GM19099 (cell line): Measurements from ENCODE around the gene ARHGDIA.

ENCODE experiments used
- POLR2A ChIP-seq: IDR thresholded peaks from 3 replicates; pipeline ENCODE4 v1.6.1; 2011; ENCODE audit warnings: low read depth; ENCODE audit not compliant: insufficient read length; ENCODE audit errors: extremely low read depth

The ARHGDIA gene

GRCh38 chr17:81878294-81878693, 7.2 kb upstream of the ARHGDIA start:
- TF ChIP-seq POLR2A = no peak

GRCh38 chr17:81877569-81877968, 6.4 kb upstream of the ARHGDIA start:
- TF ChIP-seq POLR2A = no peak

GRCh38 chr17:81871387-81872230, 472 bp upstream of the ARHGDIA start:
- TF ChIP-seq POLR2A = peak; percentile 94

DNA sequence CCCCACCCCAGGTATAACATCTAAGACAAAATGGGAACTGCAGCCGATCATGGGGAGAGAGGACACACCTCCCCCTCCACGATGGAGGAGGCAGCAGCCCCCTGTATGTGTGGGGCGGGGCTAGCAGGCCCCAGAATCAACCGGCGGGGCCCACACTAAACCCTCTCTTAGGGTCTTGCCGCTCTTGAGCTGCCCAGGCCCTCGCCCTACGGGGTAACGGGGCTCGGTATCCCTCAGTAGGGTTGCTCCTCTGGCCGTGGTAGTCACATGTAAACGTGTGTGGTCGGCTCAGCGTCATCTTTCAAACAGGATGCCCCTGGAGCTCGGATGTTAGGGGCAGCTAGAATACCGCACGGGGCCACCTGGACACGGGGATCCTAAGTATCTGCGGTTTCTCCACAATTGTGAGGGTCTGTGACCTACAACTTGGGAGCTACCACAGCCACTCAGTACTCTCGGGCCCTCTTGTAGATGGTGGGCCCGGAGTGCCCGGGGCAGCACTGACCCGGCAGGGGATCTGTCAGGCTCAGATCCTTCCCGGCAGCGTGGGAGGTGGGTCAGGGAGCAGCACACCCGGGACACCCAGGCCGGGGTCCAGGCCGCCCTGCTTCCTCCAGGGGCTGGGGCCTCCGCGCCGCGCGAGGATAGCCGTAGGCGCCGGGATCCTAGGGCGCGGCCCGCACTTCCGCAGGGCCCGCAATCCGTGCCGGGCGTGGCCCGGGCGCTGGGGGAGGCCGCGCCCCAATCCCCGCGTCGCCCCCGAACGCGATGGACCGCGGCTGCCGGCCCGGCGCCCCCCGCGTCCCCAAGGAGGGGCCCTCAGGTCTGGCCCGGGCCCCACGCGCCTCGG, 781 bp downstream of the ARHGDIA start:
- TF ChIP-seq POLR2A = no peak

DNA sequence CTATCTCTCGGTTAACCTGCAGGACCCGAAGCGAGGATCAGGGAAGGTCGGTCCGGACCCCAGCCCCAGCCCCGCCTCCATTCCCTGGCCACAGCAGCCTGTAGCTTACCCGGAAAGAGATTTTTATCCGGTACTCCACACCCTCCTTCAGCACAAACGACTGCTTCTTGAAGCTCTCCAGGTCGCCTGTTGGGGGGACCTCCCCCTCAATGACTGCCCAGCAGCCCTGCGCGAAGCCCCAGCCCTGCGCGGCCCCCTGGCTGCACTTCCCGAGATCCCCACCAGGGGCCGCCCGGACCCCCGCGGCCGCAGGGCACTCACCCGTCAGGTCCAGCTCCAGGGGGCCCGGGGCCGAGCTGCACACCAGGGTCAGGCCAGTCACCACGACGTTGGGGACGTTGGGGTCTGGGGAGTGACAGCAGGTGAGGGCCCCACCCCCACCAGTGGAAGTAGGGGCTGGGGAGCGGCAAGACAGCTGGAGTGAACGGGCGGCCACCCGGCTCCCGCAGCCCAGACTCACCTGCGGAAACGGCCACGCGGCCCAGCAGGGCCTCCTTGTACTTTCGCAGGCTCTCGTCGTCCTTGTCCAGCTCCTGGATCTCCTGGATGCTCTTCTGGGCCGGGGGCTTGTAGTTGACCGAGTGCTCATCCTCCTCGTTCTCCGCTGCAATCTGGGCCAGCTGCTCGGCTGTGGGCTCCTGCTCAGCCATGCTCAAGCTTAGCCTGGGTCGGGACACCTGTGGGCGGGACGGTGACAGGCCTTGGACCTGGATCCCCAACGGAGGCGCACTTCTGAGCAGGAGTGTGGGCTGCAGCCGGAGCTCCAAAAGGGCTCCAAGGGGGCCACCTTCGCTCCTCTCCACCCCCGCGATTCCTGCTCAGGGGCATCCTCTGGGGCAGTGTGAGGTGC, 1.7 kb downstream of the ARHGDIA start:
- no peak for TF ChIP-seq POLR2A

DNA sequence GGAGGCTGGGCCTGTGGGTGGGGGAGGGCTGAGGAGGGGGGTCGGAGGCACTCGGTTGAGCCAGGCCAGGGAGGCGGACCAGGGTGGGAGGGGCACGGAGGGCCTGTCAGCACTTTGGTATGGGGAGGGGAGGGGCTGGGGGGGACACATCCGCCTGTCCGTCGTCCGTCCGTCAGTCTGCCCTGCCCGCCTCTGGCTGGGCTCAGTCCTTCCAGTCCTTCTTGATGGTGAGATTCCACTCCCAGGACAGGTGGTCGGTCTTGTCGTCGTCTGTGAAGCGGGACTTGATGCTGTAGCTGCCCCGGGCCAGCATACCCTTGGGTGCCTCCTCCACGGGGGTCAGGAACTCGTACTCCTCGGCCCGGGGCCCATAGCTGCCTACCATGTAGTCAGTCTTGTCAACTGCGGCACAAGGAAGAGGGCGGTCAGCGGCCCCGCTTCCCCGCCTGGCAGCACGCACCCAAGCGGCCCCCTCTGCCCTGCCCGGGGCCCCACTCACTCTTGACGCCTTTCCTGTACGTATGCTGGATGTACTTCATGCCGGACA, 2.4 kb downstream of the ARHGDIA start:
- peak; percentile 5 for TF ChIP-seq POLR2A

- peak; percentile 45 for TF ChIP-seq POLR2A
These were observed 3.0 kb downstream of the ARHGDIA start for GRCh38 chr17:81867991-81868673.

GRCh38 chr17:81867170-81867990, 3.8 kb downstream of the ARHGDIA start:
- TF ChIP-seq POLR2A = no peak

DNA sequence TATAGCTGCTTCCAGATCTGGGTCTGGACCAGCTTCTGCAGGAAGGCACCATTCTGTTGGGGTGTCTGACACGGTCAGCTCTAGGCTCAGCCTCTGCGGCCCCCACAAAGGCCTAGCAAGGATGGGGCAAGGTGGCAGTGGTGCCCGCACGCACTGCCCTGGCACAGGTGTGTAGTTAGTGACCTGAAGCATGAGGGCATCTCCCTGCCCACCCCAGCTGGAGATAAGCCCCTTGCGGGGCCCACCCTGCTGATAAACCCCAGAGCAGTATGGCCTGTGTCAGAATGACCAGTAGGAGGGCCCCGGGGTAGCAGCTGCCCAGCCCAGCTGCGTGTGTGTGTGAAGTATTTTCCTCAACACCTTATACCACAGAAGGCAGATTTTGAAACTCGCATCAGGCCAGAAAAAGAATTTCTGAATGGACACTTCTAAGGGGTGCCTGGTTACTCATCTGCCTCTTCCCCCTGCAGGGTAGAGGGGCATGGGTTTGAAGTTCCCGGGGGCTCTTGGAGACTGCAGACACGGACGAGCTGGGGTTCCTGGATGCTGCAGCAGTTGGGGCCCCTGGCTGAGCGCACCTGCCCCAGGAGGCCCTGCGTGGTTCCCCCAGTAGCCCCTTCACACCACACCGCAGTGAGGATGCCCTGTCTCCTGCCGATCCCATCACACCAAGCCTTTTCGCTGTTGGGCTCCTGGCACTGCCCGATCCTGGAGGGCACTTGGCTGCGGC, 4.5 kb downstream of the ARHGDIA start:
- TF ChIP-seq POLR2A = no peak

DNA sequence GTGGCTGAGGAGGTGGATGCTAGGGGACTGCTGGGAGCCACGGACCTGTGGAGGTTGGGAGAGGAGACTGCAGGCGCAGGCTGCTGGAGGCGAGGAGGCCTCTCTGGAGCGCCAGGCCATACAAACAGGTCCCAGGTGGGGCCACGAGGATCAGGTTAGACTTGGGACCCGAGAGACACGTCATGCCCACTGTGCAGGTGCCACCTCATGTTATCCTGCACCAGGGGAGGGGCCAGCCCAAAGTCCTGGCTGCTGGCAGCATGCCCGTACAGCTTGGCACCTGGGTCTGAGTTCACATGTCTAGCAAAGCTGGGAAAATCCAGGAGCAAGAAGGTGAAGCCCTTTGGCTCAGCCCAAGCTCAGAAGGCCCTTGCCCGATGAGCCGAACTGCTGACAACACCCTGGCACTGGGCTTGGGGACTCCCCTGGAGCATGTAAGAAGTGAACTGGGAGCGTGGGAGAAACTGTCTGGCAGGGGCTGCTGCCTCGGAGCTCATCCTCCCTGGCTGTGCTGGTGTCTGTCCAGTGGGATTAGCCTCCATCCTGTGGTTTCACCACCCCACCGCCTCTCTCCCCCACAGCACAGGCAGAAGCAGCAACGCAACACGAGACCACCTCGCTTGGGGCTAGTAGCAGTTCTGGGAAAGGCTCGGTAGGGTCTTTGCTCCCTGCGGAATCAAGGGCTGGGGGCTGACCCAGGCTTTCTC, 5.3 kb downstream of the ARHGDIA start:
- no peak for TF ChIP-seq POLR2A

DNA sequence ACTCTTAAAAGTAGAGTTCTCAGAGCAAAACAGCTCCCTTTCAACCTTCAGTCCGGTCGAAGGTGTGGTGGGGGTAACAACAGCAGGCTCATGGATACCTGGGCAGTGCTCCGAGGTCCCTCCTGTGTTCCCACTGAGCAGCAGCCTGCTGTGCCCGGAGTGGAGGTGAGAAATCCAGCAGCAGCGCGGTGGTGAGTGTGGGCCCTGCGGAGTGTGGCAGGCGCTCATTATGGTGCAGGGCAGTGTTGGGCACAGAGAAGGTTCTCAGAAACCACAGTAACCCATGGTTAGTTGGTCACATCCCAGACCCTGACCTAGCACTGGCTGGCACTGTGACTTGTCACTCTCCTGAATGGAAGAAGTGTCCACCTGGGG, 5.8 kb downstream of the ARHGDIA start:
- TF ChIP-seq POLR2A = peak; percentile 22
